ENCODE results near the gene LIX1.

Gene LIX1

GRCh38 chr5:97049175-97049574, 93.2 kb downstream of the LIX1 start:
- no peak overlapping the region for H3K23ac ChIP-seq (ENCODE audit: low read depth, low read length, poor library complexity)
- no peak overlapping the region for H3K18ac ChIP-seq (ENCODE audit: low read length)
- no peak overlapping the region for H4K91ac ChIP-seq (ENCODE audit: low read depth, low read length, poor library complexity)
- no peak overlapping the region for H4K8ac ChIP-seq (ENCODE audit: low read depth, low read length)
- no peak overlapping the region for H3K4ac ChIP-seq (ENCODE audit: low read length)
- H3K27me3 ChIP-seq (ENCODE audit: control insufficient read depth in 3 of 3, insufficient read depth in 3 of 3, low read depth in 1 of 3, low read length in 3 of 3) = no peaks in the 10 kb centered on the region
- H3K9me3 ChIP-seq (replicated peaks in 1 of 2; ENCODE audit: control insufficient read depth in 2 of 2, insufficient read depth in 1 of 2, low read depth in 1 of 2, low read length in 2 of 2) = no peaks in the 10 kb centered on the region
- no peak overlapping the region for H2BK15ac ChIP-seq (ENCODE audit: low read length)
- no peaks in the 10 kb centered on the region for H3K36me3 ChIP-seq (replicated peaks in 1 of 2; ENCODE audit: control insufficient read depth in 2 of 2, insufficient read depth in 2 of 2, low read length in 2 of 2)
- H3K4me1 ChIP-seq (ENCODE audit: control insufficient read depth in 2 of 2, insufficient read depth in 1 of 2, low read depth in 1 of 2, low read length in 2 of 2) = peaks cover 0 to 5% of the 10 kb centered on the region in 2 donors
- H3K4me2 ChIP-seq (ENCODE audit: insufficient read depth, low read length, poor library complexity, severe bottlenecking) = no peak overlapping the region
- no peak overlapping the region for H3K27ac ChIP-seq (replicated peaks; ENCODE audit: low read length)
- no peak for DNase-seq (ENCODE audit: low spot score)
- no CpG with 5 or more reads among the region's 7 CpGs for WGBS, 2 donors (ENCODE audit: extremely low coverage in 2 of 2, insufficient read length in 2 of 2, insufficient replicate concordance in 1 of 2)
- no peak overlapping the region for H3K9ac ChIP-seq (ENCODE audit: low read depth, low read length, poor library complexity)
- H2BK5ac ChIP-seq (ENCODE audit: low read length) = no peak overlapping the region
- H3K14ac ChIP-seq (ENCODE audit: low read length) = no peak overlapping the region
- H2AK5ac ChIP-seq (ENCODE audit: low read depth, low read length) = no peak overlapping the region
- no peak overlapping the region for H2BK120ac ChIP-seq (ENCODE audit: low read depth, low read length)
- no peaks in the 10 kb centered on the region for H3K79me1 ChIP-seq (ENCODE audit: low read depth, low read length)
- no peak overlapping the region for H3K4me3 ChIP-seq (ENCODE audit: low read length in 2 of 2)
- no peak overlapping the region for H2AFZ ChIP-seq (ENCODE audit: low read length)
- H2BK12ac ChIP-seq (ENCODE audit: low read length) = no peak overlapping the region

GRCh38 chr5:97047076-97047475, 95.3 kb downstream of the LIX1 start:
- H2BK15ac ChIP-seq (ENCODE audit: low read length) = no peak overlapping the region
- peaks cover 11 to 16% of the 10 kb centered on the region in 2 donors for H3K4me1 ChIP-seq (ENCODE audit: control insufficient read depth in 2 of 2, insufficient read depth in 1 of 2, low read depth in 1 of 2, low read length in 2 of 2)
- no peak overlapping the region for H3K9ac ChIP-seq (ENCODE audit: low read depth, low read length, poor library complexity)
- no peaks in the 10 kb centered on the region for H3K79me1 ChIP-seq (ENCODE audit: low read depth, low read length)
- no peak overlapping the region for H3K14ac ChIP-seq (ENCODE audit: low read length)
- no peak overlapping the region for H3K23ac ChIP-seq (ENCODE audit: low read depth, low read length, poor library complexity)
- no peaks in the 10 kb centered on the region for H3K9me3 ChIP-seq (replicated peaks in 1 of 2; ENCODE audit: control insufficient read depth in 2 of 2, insufficient read depth in 1 of 2, low read depth in 1 of 2, low read length in 2 of 2)
- H2AFZ ChIP-seq (ENCODE audit: low read length) = no peak overlapping the region
- H2BK5ac ChIP-seq (ENCODE audit: low read length) = no peak overlapping the region
- H3K4me2 ChIP-seq (ENCODE audit: insufficient read depth, low read length, poor library complexity, severe bottlenecking) = no peak overlapping the region
- H3K4me3 ChIP-seq (ENCODE audit: low read length in 2 of 2) = no peak overlapping the region
- no peak overlapping the region for H4K91ac ChIP-seq (ENCODE audit: low read depth, low read length, poor library complexity)
- no peak overlapping the region for H2BK12ac ChIP-seq (ENCODE audit: low read length)
- H2AK5ac ChIP-seq (ENCODE audit: low read depth, low read length) = no peak overlapping the region
- H3K4ac ChIP-seq (ENCODE audit: low read length) = no peak overlapping the region
- H2BK120ac ChIP-seq (ENCODE audit: low read depth, low read length) = no peak overlapping the region
- no peak overlapping the region for H4K8ac ChIP-seq (ENCODE audit: low read depth, low read length)
- DNase-seq (ENCODE audit: low spot score) = no peak
- no peaks in the 10 kb centered on the region for H3K36me3 ChIP-seq (replicated peaks in 1 of 2; ENCODE audit: control insufficient read depth in 2 of 2, insufficient read depth in 2 of 2, low read length in 2 of 2)
- H3K27me3 ChIP-seq (ENCODE audit: control insufficient read depth in 3 of 3, insufficient read depth in 3 of 3, low read depth in 1 of 3, low read length in 3 of 3) = no peaks in the 10 kb centered on the region
- WGBS, 2 donors (ENCODE audit: extremely low coverage in 2 of 2, insufficient read length in 2 of 2, insufficient replicate concordance in 1 of 2) = no CpG with 5 or more reads among the region's 1 CpG
- no peak overlapping the region for H3K27ac ChIP-seq (replicated peaks; ENCODE audit: low read length)
- no peak overlapping the region for H3K18ac ChIP-seq (ENCODE audit: low read length)

GRCh38 chr5:97046270-97046982, 96.0 kb downstream of the LIX1 start:
- Histone ChIP-seq H3K9ac (ENCODE audit: low read depth, low read length, poor library complexity) (no peak overlapping the region), H2BK12ac (ENCODE audit: low read length) (no peak overlapping the region), H3K4me3 (ENCODE audit: low read length in 2 of 2) (no peak overlapping the region), H2AFZ (ENCODE audit: low read length) (no peak overlapping the region), H2BK120ac (ENCODE audit: low read depth, low read length) (no peak overlapping the region), H2BK15ac (ENCODE audit: low read length) (no peak overlapping the region), H3K36me3 (replicated peaks in 1 of 2; ENCODE audit: control insufficient read depth in 2 of 2, insufficient read depth in 2 of 2, low read length in 2 of 2) (no peaks in the 10 kb centered on the region), H3K27me3 (ENCODE audit: control insufficient read depth in 3 of 3, insufficient read depth in 3 of 3, low read depth in 1 of 3, low read length in 3 of 3) (no peaks in the 10 kb centered on the region), H3K9me3 (replicated peaks in 1 of 2; ENCODE audit: control insufficient read depth in 2 of 2, insufficient read depth in 1 of 2, low read depth in 1 of 2, low read length in 2 of 2) (no peaks in the 10 kb centered on the region), H3K4me1 (ENCODE audit: control insufficient read depth in 2 of 2, insufficient read depth in 1 of 2, low read depth in 1 of 2, low read length in 2 of 2) (peaks cover 11 to 16% of the 10 kb centered on the region in 2 donors), H2AK5ac (ENCODE audit: low read depth, low read length) (no peak overlapping the region), H3K27ac (replicated peaks; ENCODE audit: low read length) (no peak overlapping the region), H3K23ac (ENCODE audit: low read depth, low read length, poor library complexity) (no peak overlapping the region), H4K8ac (ENCODE audit: low read depth, low read length) (no peak overlapping the region), H4K91ac (ENCODE audit: low read depth, low read length, poor library complexity) (no peak overlapping the region), H3K79me1 (ENCODE audit: low read depth, low read length) (no peaks in the 10 kb centered on the region), H3K4ac (ENCODE audit: low read length) (no peak overlapping the region), H3K4me2 (ENCODE audit: insufficient read depth, low read length, poor library complexity, severe bottlenecking) (no peak overlapping the region), H3K14ac (ENCODE audit: low read length) (no peak overlapping the region), H2BK5ac (ENCODE audit: low read length) (no peak overlapping the region), H3K18ac (ENCODE audit: low read length) (no peak overlapping the region)
- DNase-seq (ENCODE audit: low spot score) = no peak
- WGBS, 2 donors (ENCODE audit: extremely low coverage in 2 of 2, insufficient read length in 2 of 2, insufficient replicate concordance in 1 of 2) = no CpG with 5 or more reads among the region's 7 CpGs

- DNase-seq (ENCODE audit: low spot score) = no peak
These were observed 98.4 kb downstream of the LIX1 start for GRCh38 chr5:97044052-97044451.

More at GRCh38 chr5:97044052-97044451, 98.4 kb downstream of the LIX1 start:
- no peak overlapping the region for H2BK5ac ChIP-seq (ENCODE audit: low read length)
- H3K4me1 ChIP-seq (ENCODE audit: control insufficient read depth in 2 of 2, insufficient read depth in 1 of 2, low read depth in 1 of 2, low read length in 2 of 2) = peaks cover 11 to 16% of the 10 kb centered on the region in 2 donors
- H3K18ac ChIP-seq (ENCODE audit: low read length) = peak overlapping the region; percentile 9
- H3K14ac ChIP-seq (ENCODE audit: low read length) = no peak overlapping the region
- WGBS, 2 donors (ENCODE audit: extremely low coverage in 2 of 2, insufficient read length in 2 of 2, insufficient replicate concordance in 1 of 2) = no CpG with 5 or more reads among the region's 2 CpGs
- H2AK5ac ChIP-seq (ENCODE audit: low read depth, low read length) = no peak overlapping the region
- H3K4me3 ChIP-seq (ENCODE audit: low read length in 2 of 2) = no peak overlapping the region
- H3K79me1 ChIP-seq (ENCODE audit: low read depth, low read length) = no peaks in the 10 kb centered on the region
- H2BK12ac ChIP-seq (ENCODE audit: low read length) = no peak overlapping the region
- no peak overlapping the region for H3K9ac ChIP-seq (ENCODE audit: low read depth, low read length, poor library complexity)
- H3K23ac ChIP-seq (ENCODE audit: low read depth, low read length, poor library complexity) = no peak overlapping the region
- H2BK15ac ChIP-seq (ENCODE audit: low read length) = no peak overlapping the region
- H4K91ac ChIP-seq (ENCODE audit: low read depth, low read length, poor library complexity) = no peak overlapping the region
- no peak overlapping the region for H3K4me2 ChIP-seq (ENCODE audit: insufficient read depth, low read length, poor library complexity, severe bottlenecking)
- peak overlapping the region; percentile 17 for H2AFZ ChIP-seq (ENCODE audit: low read length)
- H3K9me3 ChIP-seq (replicated peaks in 1 of 2; ENCODE audit: control insufficient read depth in 2 of 2, insufficient read depth in 1 of 2, low read depth in 1 of 2, low read length in 2 of 2) = no peaks in the 10 kb centered on the region
- no peaks in the 10 kb centered on the region for H3K36me3 ChIP-seq (replicated peaks in 1 of 2; ENCODE audit: control insufficient read depth in 2 of 2, insufficient read depth in 2 of 2, low read length in 2 of 2)
- H4K8ac ChIP-seq (ENCODE audit: low read depth, low read length) = no peak overlapping the region
- H3K4ac ChIP-seq (ENCODE audit: low read length) = no peak overlapping the region
- H2BK120ac ChIP-seq (ENCODE audit: low read depth, low read length) = no peak overlapping the region
- no peak overlapping the region for H3K27ac ChIP-seq (replicated peaks; ENCODE audit: low read length)
- H3K27me3 ChIP-seq (ENCODE audit: control insufficient read depth in 3 of 3, insufficient read depth in 3 of 3, low read depth in 1 of 3, low read length in 3 of 3) = no peaks in the 10 kb centered on the region
